ENCODE data around the gene ZNF225.
"Not testable (repeated sequence)": the region's sequence is repeated elsewhere in the genome, so short reads cannot be mapped to it uniquely, and the experiment has no call there.

The ZNF225 gene

DNA sequence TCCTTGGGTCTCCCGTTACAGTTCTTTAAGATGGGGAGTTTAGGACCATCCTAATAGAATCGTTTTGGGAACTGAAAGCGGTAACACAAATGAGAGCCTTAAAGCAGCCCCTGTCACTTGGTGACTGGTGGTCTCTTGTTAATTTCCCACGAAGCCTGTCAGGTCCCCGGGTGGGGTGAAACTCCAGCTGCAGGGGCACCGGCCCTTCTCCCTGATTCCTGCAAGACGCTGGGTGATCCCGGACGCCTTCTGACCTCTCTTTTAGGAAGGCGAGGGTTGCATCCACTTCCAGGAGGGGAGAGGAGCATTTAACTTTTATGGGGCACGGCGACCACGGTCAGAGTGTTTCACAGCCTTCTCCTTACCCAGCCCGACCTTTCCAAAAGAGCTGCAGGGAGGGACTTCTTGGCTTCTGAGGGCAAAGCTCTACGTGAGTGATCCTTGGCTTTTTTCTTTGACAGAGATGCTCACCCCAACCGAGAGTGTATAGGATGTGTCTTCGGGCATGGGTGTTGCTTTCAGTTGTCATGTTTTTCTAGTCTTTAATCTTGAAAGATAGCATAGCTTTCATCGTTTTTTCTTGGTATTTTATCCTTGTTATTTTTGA lies 688 bp downstream of the ZNF225 start:
- no peak for DNase-seq (ENCODE audit: low spot score)
- Mint-ChIP-seq H3K27ac (peak overlapping the region; percentile 92), H3K4me3 (peak overlapping the region; percentile 100), H3K27me3 (ENCODE audit: low read depth) (no peaks in the 10 kb centered on the region), H3K36me3 (ENCODE audit: low read depth) (peaks cover 42% of the 10 kb centered on the region), H3K4me1 (ENCODE audit: low read depth) (peaks cover 15% of the 10 kb centered on the region), H3K9me3 (peaks cover 22% of the 10 kb centered on the region)

DNA sequence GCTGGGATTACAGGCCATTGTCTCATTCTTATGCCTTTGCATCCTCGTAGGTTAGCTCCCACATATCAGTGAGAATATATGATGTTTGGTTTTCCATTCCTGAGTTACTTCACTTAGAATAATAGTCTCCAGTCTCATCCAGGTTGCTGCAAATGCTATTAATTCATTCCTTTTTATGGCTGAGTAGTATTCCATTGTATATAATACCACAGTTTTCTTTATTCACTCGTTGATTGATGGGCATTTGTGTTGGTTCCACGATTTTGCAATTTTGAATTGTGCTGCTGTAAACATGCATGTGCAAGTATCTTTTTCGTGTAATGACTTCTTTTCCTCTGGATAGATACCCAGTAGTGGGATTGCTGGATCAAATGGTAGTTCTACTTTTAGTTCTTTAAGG lies 8.0 kb downstream of the ZNF225 start:
- not testable (repeated sequence) for H3K27me3 Mint-ChIP-seq (ENCODE audit: low read depth)

DNA sequence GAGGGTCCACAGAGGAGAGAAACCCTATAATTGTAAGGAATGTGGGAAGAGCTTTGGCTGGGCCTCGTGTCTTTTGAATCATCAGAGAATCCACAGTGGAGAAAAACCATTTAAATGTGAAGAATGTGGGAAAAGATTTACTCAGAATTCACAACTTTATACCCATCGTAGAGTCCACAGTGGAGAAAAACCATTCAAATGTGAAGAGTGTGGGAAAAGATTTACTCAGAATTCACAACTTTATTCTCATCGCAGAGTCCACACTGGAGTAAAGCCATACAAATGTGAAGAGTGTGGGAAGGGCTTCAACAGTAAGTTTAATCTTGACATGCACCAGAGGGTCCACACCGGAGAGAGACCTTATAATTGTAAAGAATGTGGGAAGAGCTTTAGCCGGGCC lies 18.8 kb downstream of the ZNF225 start:
- Mint-ChIP-seq H3K4me3 (no peak overlapping the region), H3K27me3 (ENCODE audit: low read depth) (no peaks in the 10 kb centered on the region), H3K36me3 (ENCODE audit: low read depth) (peaks cover 41% of the 10 kb centered on the region), H3K4me1 (ENCODE audit: low read depth) (no peaks in the 10 kb centered on the region), H3K9me3 (peaks cover 44% of the 10 kb centered on the region), H3K27ac (no peak overlapping the region)
- no peak for DNase-seq (ENCODE audit: low spot score)

More for the DNA sequence above, 8.0 kb downstream of the ZNF225 start:
- H3K4me3 Mint-ChIP-seq; DNase-seq (ENCODE audit: low spot score); H3K4me1 Mint-ChIP-seq (ENCODE audit: low read depth); H3K27ac Mint-ChIP-seq: not testable (repeated sequence)
- peaks cover 59% of the 10 kb centered on the region for H3K9me3 Mint-ChIP-seq
- H3K36me3 Mint-ChIP-seq (ENCODE audit: low read depth): peaks cover 90% of the 10 kb centered on the region

DNA sequence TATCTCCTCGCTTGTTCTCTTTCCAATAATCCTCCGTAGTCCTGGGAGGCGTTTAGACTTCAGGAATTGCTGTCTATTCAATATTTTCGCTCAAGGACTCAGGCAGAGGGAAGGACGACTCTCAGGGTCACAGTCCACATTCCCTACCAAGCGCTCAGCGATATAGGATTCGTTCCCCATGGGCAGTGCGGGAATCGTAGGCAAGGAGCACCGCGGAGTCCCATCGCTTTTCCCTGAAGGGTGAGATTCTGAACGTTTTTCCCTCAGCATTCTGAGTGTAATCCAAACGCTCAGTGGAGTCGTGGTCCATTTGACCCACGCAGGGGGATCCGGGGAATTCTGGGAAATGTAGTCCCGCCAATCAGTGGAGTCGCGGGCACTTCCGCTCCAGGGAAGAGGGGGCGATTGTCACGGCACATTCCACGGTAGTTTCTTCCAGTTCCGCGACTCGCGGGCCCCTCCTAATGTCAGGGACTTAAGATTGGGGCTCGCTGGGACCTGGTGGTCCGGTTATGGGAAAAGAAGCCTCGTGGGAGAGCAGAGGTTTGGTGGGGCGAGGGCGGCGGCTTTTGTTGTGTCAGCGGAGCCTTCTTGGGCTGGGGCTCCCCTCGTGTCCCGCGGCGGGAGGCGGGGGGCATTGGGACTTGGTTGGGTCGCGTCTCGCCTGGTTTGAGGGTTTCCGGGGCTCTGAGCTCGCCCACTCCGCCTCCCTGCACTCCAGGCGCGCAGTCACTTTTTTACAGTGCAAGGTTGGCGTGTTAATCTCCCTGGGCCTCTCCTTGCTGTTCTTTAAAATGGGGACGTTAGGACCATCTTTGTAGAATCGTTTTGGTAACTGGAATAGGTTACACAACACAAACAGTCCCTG lies 28.2 kb downstream of the ZNF225 start, which contains the start of gene ZNF234:
Gene ZNF234 (plus strand): TSS at position 364 of the 868 bp plus-strand sequence. CDS start 3,079 bp downstream, outside the sequence.
- Mint-ChIP-seq H3K4me3 (peak within 1 kb of the TSS; percentile 94), H3K9me3 (peaks cover 30% of the 10 kb centered on the region), H3K27me3 (ENCODE audit: low read depth) (no peaks in the 10 kb centered on the region), H3K27ac (peak within 1 kb of the TSS; percentile 83), H3K36me3 (ENCODE audit: low read depth) (peaks cover 30% of the 10 kb centered on the region), H3K4me1 (ENCODE audit: low read depth) (peaks cover 9% of the 10 kb centered on the region)
- peak; percentile 64 for DNase-seq (ENCODE audit: low spot score)

DNA sequence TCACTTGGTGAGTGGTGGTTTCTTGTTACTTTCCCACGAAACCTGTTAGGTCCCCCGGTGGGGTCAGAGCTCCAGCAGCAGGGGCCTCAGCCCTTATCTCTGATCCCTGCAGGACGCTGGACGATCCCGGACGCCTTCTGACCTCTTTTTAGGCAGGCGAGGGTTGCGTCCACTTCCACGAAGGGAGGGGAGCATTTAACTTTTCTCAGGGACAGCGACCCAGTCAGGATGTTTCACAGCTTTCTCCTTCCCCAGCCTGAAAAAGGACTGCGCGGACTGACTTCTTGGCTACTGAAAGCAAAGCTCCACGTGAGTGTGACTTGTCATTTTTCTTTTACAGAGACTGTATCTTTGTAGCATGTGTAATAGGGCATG lies 28.8 kb downstream of the ZNF225 start:
- H3K36me3 Mint-ChIP-seq (ENCODE audit: low read depth): peaks cover 31% of the 10 kb centered on the region
- H3K27ac Mint-ChIP-seq: peak overlapping the region; percentile 83
- peaks cover 26% of the 10 kb centered on the region for H3K9me3 Mint-ChIP-seq
- peaks cover 9% of the 10 kb centered on the region for H3K4me1 Mint-ChIP-seq (ENCODE audit: low read depth)
- H3K27me3 Mint-ChIP-seq (ENCODE audit: low read depth): no peaks in the 10 kb centered on the region
- DNase-seq (ENCODE audit: low spot score): no peak
- H3K4me3 Mint-ChIP-seq: peak overlapping the region; percentile 94

DNA sequence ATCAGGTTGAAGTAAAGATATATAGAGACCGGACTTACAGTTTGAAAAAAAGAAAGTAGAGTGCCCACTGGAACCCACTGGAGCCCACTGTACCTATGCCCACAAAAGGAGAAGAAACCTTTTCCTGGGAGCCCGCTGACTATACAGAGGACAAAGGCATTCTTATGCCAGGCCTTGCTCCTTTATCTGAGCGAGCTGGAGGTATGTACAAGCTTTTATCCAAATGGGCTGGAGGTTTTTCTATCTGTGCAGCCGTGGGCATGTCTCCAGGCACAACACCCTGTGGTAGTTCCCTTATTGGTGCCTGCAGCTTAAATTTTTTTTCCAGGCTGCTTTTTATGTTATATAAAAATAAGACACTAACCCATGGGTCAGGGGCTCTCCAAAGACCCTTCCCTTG lies 36.6 kb downstream of the ZNF225 start:
- Mint-ChIP-seq H3K9me3 (peaks cover 41% of the 10 kb centered on the region), H3K27me3 (ENCODE audit: low read depth) (no peaks in the 10 kb centered on the region), H3K4me3 (no peak overlapping the region), H3K27ac (no peak overlapping the region), H3K4me1 (ENCODE audit: low read depth) (no peaks in the 10 kb centered on the region), H3K36me3 (ENCODE audit: low read depth) (peaks cover 83% of the 10 kb centered on the region)
- no peak for DNase-seq (ENCODE audit: low spot score)

DNA sequence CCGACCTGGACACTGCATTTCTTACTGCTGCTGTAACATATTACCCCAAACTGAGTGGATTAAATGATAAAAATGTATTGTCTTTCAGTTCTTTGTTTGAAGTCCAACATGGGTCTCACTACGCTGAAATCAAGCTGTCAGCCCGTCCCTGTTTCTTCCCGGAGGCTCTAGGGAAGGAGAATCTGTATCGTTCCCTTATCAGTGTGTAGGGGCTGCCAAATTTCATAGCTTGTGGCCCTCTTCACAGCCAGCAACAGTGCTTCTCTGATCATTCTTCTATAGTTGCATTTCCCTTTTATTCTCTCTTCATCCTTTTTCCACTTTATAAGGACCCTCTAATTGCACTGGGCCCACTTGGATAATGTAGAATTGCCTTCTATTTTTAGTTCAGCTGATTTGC lies 38.3 kb downstream of the ZNF225 start:
- Mint-ChIP-seq H3K9me3 (peaks cover 49% of the 10 kb centered on the region), H3K27me3 (ENCODE audit: low read depth) (no peaks in the 10 kb centered on the region), H3K4me1 (ENCODE audit: low read depth) (no peaks in the 10 kb centered on the region), H3K4me3 (no peak overlapping the region), H3K36me3 (ENCODE audit: low read depth) (peaks cover 77% of the 10 kb centered on the region), H3K27ac (no peak overlapping the region)
- DNase-seq (ENCODE audit: low spot score): no peak

DNA sequence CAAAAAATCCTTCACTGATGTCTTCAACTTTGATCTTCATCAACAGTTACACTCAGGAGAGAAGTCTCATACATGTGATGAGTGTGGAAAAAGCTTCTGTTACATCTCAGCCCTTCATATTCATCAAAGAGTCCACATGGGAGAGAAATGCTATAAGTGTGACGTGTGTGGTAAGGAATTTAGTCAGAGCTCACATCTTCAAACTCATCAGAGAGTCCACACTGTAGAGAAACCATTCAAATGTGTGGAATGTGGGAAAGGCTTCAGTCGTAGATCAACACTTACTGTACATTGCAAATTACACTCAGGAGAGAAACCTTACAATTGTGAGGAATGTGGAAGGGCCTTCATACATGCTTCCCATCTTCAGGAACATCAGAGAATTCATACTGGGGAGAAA lies 43.3 kb downstream of the ZNF225 start:
- peaks cover 57% of the 10 kb centered on the region for H3K36me3 Mint-ChIP-seq (ENCODE audit: low read depth)
- DNase-seq (ENCODE audit: low spot score): no peak
- H3K9me3 Mint-ChIP-seq: peaks cover 75% of the 10 kb centered on the region
- H3K27me3 Mint-ChIP-seq (ENCODE audit: low read depth): no peaks in the 10 kb centered on the region
- no peak overlapping the region for H3K27ac Mint-ChIP-seq
- H3K4me3 Mint-ChIP-seq: no peak overlapping the region
- no peaks in the 10 kb centered on the region for H3K4me1 Mint-ChIP-seq (ENCODE audit: low read depth)

DNA sequence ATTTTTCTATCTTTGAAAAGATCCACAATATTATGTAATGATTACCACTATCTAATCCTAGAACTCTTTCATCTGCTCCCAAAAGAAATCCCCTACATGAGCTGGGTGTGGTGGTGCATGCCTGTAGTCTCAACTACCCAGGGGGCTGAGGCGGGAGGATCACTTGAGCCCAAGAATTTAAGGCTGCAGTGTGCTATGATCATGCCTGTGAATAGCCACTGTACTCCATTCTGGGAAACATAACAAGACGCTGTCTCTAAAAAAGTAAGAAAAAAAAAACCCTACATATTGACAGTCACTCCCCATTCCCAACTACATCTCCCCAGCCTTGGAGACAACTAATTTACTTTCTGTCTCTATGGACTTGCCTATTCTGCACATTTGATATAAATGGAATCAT lies 50.6 kb downstream of the ZNF225 start:
- peaks cover 62% of the 10 kb centered on the region for H3K9me3 Mint-ChIP-seq
- no peaks in the 10 kb centered on the region for H3K27me3 Mint-ChIP-seq (ENCODE audit: low read depth)
- H3K4me1 Mint-ChIP-seq (ENCODE audit: low read depth): peaks cover 22% of the 10 kb centered on the region
- DNase-seq (ENCODE audit: low spot score): no peak
- no peak overlapping the region for H3K4me3 Mint-ChIP-seq
- peaks cover 46% of the 10 kb centered on the region for H3K36me3 Mint-ChIP-seq (ENCODE audit: low read depth)
- no peak overlapping the region for H3K27ac Mint-ChIP-seq

DNA sequence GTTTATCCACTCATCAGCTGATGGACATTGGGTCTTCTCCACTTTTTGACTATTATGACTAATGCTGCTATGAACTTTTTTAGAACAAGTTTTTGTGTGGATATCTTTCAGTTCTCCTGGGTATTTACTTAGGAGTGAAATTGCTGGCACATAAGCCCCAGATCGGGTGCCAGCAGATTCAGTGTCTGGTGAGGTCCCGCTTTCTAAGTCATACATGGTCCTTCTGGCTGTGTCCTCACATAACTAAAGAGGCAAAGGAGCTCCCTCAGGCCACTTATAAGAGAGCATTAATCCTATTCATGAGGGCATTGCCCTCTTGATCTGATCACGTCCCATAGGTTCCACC lies 51.1 kb downstream of the ZNF225 start:
- Mint-ChIP-seq H3K9me3 (peaks cover 63% of the 10 kb centered on the region), H3K4me1 (ENCODE audit: low read depth) (peaks cover 22% of the 10 kb centered on the region), H3K4me3 (peak overlapping the region; percentile 98)

DNA sequence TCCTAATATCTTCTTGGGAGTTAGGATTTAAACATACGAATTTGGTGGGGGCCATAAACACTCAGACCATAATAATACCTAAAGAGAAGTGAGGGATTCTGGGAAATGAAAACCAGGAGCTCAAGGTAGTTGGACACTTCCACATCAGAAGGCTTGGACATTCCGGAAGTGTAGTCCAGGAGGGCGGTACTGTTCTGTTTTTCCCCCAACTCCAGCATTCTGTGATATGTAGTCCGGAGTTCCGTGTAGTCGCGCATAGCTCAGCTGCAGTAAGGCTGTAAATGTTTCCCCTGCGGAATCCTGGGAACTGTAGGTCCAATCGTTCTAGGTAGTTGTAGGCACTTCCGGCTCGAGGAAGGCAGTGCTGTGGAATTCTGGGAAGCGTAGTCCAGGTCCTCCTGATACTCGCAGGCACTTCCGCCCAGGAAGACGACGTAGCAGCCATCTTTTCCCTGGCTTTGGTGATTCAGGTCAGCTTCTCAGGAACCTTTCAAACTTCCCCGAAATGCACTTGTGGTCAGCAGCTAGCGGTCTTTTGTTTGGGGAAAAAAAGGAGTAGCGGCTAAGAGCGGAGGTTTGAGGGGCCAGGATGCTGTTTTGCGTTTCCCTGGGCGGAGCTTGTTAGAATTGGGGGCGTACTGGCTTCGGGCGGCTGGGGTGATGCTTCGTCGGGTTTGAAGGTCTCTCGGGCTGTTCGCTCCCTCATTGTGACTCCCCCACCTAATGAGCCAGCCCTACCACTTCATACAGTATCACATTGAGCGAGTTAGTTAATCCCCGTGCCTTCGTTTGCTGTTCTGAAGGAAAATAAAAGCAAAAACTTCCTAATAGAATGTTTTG lies 51.7 kb downstream of the ZNF225 start, which contains the start of gene ZNF226:
Gene ZNF226 (plus strand): TSS at position 428 of the 840 bp plus-strand sequence. CDS start 4,981 bp downstream, outside the sequence.
- H3K9me3 Mint-ChIP-seq: peaks cover 65% of the 10 kb centered on the region
- no peaks in the 10 kb centered on the region for H3K27me3 Mint-ChIP-seq (ENCODE audit: low read depth)
- DNase-seq (ENCODE audit: low spot score): peak; percentile 79
- peaks cover 57% of the 10 kb centered on the region for H3K36me3 Mint-ChIP-seq (ENCODE audit: low read depth)
- H3K27ac Mint-ChIP-seq: peak within 1 kb of the TSS; percentile 90
- H3K4me3 Mint-ChIP-seq: peak within 1 kb of the TSS; percentile 98
- peaks cover 22% of the 10 kb centered on the region for H3K4me1 Mint-ChIP-seq (ENCODE audit: low read depth)

More for the DNA sequence above, 51.1 kb downstream of the ZNF225 start:
- H3K36me3 Mint-ChIP-seq (ENCODE audit: low read depth): peaks cover 51% of the 10 kb centered on the region
- peak overlapping the region; percentile 90 for H3K27ac Mint-ChIP-seq
- DNase-seq (ENCODE audit: low spot score): no peak
- no peaks in the 10 kb centered on the region for H3K27me3 Mint-ChIP-seq (ENCODE audit: low read depth)

DNA sequence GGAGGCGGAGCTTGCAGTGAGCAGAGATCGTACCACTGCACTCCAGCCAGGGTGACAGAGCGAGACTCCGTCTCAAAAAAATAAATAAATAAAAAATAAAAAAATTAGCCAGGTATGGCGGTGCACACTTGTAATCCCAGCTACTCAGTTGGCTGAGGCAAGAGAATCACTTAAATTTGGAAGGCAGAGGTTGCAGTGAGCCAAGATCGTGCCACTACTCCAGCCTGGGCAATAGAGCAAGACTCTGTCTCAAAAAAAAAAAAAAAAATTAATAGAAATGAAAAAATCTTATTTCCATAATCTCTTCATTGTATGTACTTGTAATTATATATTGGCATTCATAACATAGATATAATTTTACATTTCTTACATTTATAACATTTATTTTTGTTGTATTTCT lies 57.5 kb downstream of the ZNF225 start:
- H3K27ac Mint-ChIP-seq; H3K4me3 Mint-ChIP-seq; DNase-seq (ENCODE audit: low spot score): not testable (repeated sequence)

DNA sequence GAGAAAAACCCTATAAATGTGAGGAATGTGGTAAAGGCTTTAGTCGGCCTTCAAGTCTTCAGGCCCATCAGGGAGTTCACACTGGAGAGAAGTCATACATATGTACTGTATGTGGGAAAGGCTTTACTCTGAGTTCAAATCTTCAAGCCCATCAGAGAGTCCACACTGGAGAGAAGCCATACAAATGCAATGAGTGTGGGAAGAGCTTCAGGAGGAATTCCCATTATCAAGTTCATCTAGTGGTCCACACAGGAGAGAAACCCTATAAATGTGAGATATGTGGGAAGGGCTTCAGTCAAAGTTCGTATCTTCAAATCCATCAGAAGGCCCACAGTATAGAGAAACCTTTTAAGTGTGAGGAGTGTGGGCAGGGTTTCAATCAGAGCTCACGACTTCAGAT lies 63.4 kb downstream of the ZNF225 start:
- Mint-ChIP-seq H3K4me1 (ENCODE audit: low read depth) (no peaks in the 10 kb centered on the region), H3K4me3 (no peak overlapping the region), H3K27ac (no peak overlapping the region), H3K9me3 (peaks cover 89% of the 10 kb centered on the region), H3K27me3 (ENCODE audit: low read depth) (no peaks in the 10 kb centered on the region), H3K36me3 (ENCODE audit: low read depth) (peaks cover 66% of the 10 kb centered on the region)
- DNase-seq (ENCODE audit: low spot score): no peak

More for the DNA sequence above, 57.5 kb downstream of the ZNF225 start:
- peaks cover 92% of the 10 kb centered on the region for H3K36me3 Mint-ChIP-seq (ENCODE audit: low read depth)
- H3K4me1 Mint-ChIP-seq (ENCODE audit: low read depth): peaks cover 12% of the 10 kb centered on the region
- H3K9me3 Mint-ChIP-seq: peaks cover 74% of the 10 kb centered on the region
- H3K27me3 Mint-ChIP-seq (ENCODE audit: low read depth): not testable (repeated sequence)

Data from T-helper 2 cell treated with Interferon-gamma antibody and Interleukin-4, amounts not matched to agents 5 μg/mL and 100 μg/mL, for 36 hours (primary cell).